ENCODE measurements around the gene C1GALT1.

The C1GALT1 gene

GRCh38 chr7:7274782-7275181 is 92.4 kb downstream of the C1GALT1 start:
- Mint-ChIP-seq H3K4me3 (no peak overlapping the region), H3K27ac (no peak overlapping the region), H3K36me3 (ENCODE audit: low read depth) (no peaks in the 10 kb centered on the region), H3K27me3 (peaks cover 11% of the 10 kb centered on the region), H3K9me3 (no peaks in the 10 kb centered on the region), H3K4me1 (ENCODE audit: low read depth) (no peaks in the 10 kb centered on the region)
- no peak for DNase-seq

GRCh38 chr7:7276161-7276560 is 93.8 kb downstream of the C1GALT1 start:
- H3K9me3 Mint-ChIP-seq, result no peaks in the 10 kb centered on the region

GRCh38 chr7:7290429-7291122 is 108.2 kb downstream of the C1GALT1 start:
- H3K4me3 Mint-ChIP-seq, result no peak overlapping the region
- peaks cover 5% of the 10 kb centered on the region for H3K9me3 Mint-ChIP-seq
- H3K27me3 Mint-ChIP-seq, result no peaks in the 10 kb centered on the region
- no peak for DNase-seq
- peaks cover 4% of the 10 kb centered on the region for H3K4me1 Mint-ChIP-seq (ENCODE audit: low read depth)
- H3K27ac Mint-ChIP-seq, result no peak overlapping the region
- H3K36me3 Mint-ChIP-seq (ENCODE audit: low read depth), result no peaks in the 10 kb centered on the region

More at GRCh38 chr7:7276161-7276560, 93.8 kb downstream of the C1GALT1 start:
- Mint-ChIP-seq H3K27me3 (peaks cover 11% of the 10 kb centered on the region), H3K4me3 (no peak overlapping the region), H3K27ac (no peak overlapping the region), H3K4me1 (ENCODE audit: low read depth) (no peaks in the 10 kb centered on the region), H3K36me3 (ENCODE audit: low read depth) (no peaks in the 10 kb centered on the region)
- DNase-seq, result no peak

GRCh38 chr7:7292085-7292484 is 109.7 kb downstream of the C1GALT1 start:
- H3K4me1 Mint-ChIP-seq (ENCODE audit: low read depth), result peaks cover 4% of the 10 kb centered on the region
- no peaks in the 10 kb centered on the region for H3K27me3 Mint-ChIP-seq
- DNase-seq, result no peak
- H3K9me3 Mint-ChIP-seq, result no peaks in the 10 kb centered on the region
- no peak overlapping the region for H3K27ac Mint-ChIP-seq
- H3K4me3 Mint-ChIP-seq, result no peak overlapping the region
- no peaks in the 10 kb centered on the region for H3K36me3 Mint-ChIP-seq (ENCODE audit: low read depth)

DNA sequence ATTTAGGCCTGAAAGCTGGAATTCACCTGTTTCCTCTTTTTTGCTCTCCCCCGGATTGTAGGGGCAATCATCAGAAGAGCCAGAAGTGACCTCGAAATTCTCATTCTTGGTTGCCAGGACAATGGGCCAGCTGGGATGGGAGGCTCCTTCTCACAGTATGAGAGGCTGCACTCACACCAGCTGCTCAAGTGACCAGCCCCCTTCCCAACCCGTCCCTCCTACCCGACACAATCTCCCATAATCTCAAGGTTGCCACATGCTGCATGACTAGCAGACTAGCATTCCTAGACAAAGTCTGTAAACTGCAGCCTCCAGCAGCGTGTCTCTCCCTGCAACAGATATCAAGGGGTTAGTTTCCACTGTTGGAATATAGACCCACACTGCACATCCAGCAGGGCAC is 110.3 kb downstream of the C1GALT1 start:
- no peak overlapping the region for H3K4me3 Mint-ChIP-seq
- H3K9me3 Mint-ChIP-seq, result no peaks in the 10 kb centered on the region
- DNase-seq, result no peak
- H3K36me3 Mint-ChIP-seq (ENCODE audit: low read depth), result no peaks in the 10 kb centered on the region
- peaks cover 4% of the 10 kb centered on the region for H3K4me1 Mint-ChIP-seq (ENCODE audit: low read depth)
- H3K27ac Mint-ChIP-seq, result no peak overlapping the region
- no peaks in the 10 kb centered on the region for H3K27me3 Mint-ChIP-seq

DNA sequence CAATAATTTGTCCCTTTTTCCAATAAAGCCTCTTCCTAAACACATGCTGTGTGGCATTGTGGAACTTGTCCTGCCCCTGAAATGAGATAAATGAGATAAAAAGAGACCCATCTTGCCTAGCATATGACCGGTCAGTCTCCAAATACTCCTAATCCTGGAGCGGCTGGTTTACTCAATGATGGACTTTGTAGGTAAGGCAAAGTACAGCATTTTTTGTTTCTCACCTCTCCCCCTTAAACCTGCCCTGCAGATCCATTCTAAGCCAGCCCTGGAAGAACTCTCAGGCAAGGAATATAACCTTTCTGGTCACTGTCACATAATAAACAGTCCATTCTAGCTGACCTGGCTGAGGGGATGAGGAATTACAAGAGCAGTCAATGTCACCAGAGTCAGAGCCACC is 110.7 kb downstream of the C1GALT1 start:
- H3K4me3 Mint-ChIP-seq, result no peak overlapping the region
- peaks cover 4% of the 10 kb centered on the region for H3K4me1 Mint-ChIP-seq (ENCODE audit: low read depth)
- H3K27ac Mint-ChIP-seq, result no peak overlapping the region
- H3K36me3 Mint-ChIP-seq (ENCODE audit: low read depth), result no peaks in the 10 kb centered on the region
- H3K27me3 Mint-ChIP-seq, result no peaks in the 10 kb centered on the region
- H3K9me3 Mint-ChIP-seq, result no peaks in the 10 kb centered on the region
- no peak for DNase-seq

GRCh38 chr7:7294911-7295310 is 112.6 kb downstream of the C1GALT1 start:
- DNase-seq, result no peak
- no peaks in the 10 kb centered on the region for H3K4me1 Mint-ChIP-seq (ENCODE audit: low read depth)
- H3K27ac Mint-ChIP-seq, result no peak overlapping the region
- no peak overlapping the region for H3K4me3 Mint-ChIP-seq
- no peaks in the 10 kb centered on the region for H3K9me3 Mint-ChIP-seq
- no peaks in the 10 kb centered on the region for H3K36me3 Mint-ChIP-seq (ENCODE audit: low read depth)
- no peaks in the 10 kb centered on the region for H3K27me3 Mint-ChIP-seq

Data from activated T-cell treated with anti-CD3 and anti-CD28 coated beads, Interleukin-2, amount 50 U/mL, for 24 hours (primary cell).